MCF 10A (cell line): ENCODE measurements around the gene KCNAB1. TPM values are rescaled to one million over a fixed set of nuclear protein-coding genes. Genes with fewer than 3 reads are reported as not detected.

Experiments used
- BruUV-seq: library from RNA; stranded (reverse); fragments of 400-500 nt; replicated peaks from 2 replicates; lab custom pipeline; 2021; lab: Mats Ljungman, UMichigan
- CTCF ChIA-PET: fragments of 300-600 bp; sonication (Branson Sonifier 250); formaldehyde crosslinking; extraction: SDS; loops from one replicate; lab custom pipeline; 2021; ENCODE audit warnings: antibody characterized with exemption, inconsistent platforms; lab: Yijun Ruan, JAX
- POLR2A ChIA-PET: fragments of 300-600, 350-650 bp; sonication (Branson Sonifier 250); formaldehyde crosslinking; extraction: SDS; loops from one replicate; lab custom pipeline; 2020; ENCODE audit warnings: antibody characterized with exemption, inconsistent platforms; lab: Yijun Ruan, JAX
- DNase-seq: peaks from one replicate; pipeline ENCODE4 v3.0.0-alpha.2; 2018; ENCODE audit not compliant: unreplicated experiment
- H3K27ac Mint-ChIP-seq: one replicate; pipeline ENCODE4 v1.8.0; 2022; ENCODE audit warnings: mild to moderate bottlenecking, low read depth, mixed read lengths; ENCODE audit not compliant: unreplicated experiment
- H3K27me3 Mint-ChIP-seq: one replicate; pipeline ENCODE4 v1.8.0; 2022; ENCODE audit warnings: mixed read lengths; ENCODE audit not compliant: insufficient read depth, unreplicated experiment
- H3K36me3 Mint-ChIP-seq: one replicate; pipeline ENCODE4 v1.8.0; 2022; ENCODE audit warnings: mild to moderate bottlenecking, moderate library complexity, mixed read lengths; ENCODE audit not compliant: insufficient read depth, unreplicated experiment
- H3K4me1 Mint-ChIP-seq: one replicate; pipeline ENCODE4 v1.8.0; 2022; ENCODE audit warnings: mixed read lengths; ENCODE audit not compliant: insufficient read depth, unreplicated experiment
- H3K4me3 Mint-ChIP-seq: one replicate; pipeline ENCODE4 v1.8.0; 2022; ENCODE audit warnings: mild to moderate bottlenecking, moderate library complexity, mixed read lengths; ENCODE audit not compliant: unreplicated experiment
- H3K9me3 Mint-ChIP-seq: one replicate; pipeline ENCODE4 v1.8.0; 2022; ENCODE audit warnings: mixed read lengths; ENCODE audit not compliant: unreplicated experiment
- CTCF ChIP-seq: fragments of 200-600 bp; IDR thresholded peaks from one replicate; pipeline ENCODE4 v1.8.0; 2022; ENCODE audit warnings: antibody characterized with exemption, mild to moderate bottlenecking; ENCODE audit not compliant: unreplicated experiment
- intact Hi-C: fragments of 100-400 bp; cut with micrococcal nuclease; formaldehyde crosslinking; loops from 2 replicates; pipeline ENCODE4 v1.14.1; 2022
- total RNA-seq: library from RNA; stranded (reverse); gene quantifications from 2 replicates; pipeline ENCODE4 v1.2.3, GENCODE V29; 2022

Gene KCNAB1
- total RNA-seq, 1 experiment from 2014 or later, result 0.44 TPM

GRCh38 chr3:156575641-156576040 lies 455.3 kb downstream of the KCNAB1 start:
- ChIA-PET CTCF (no interaction called here), POLR2A (interaction anchor here (0.7 kb wide), 1 partner anchor 96 kb away, joined by 3 read pairs; no protein-coding TSS in a partner anchor)
- no peaks in the 10 kb centered on the region for H3K36me3 Mint-ChIP-seq
- no peak overlapping the region for H3K4me3 Mint-ChIP-seq
- intact Hi-C loops, result no loop called here
- H3K27ac Mint-ChIP-seq, result no peak overlapping the region
- H3K27me3 Mint-ChIP-seq, result peaks cover 11% of the 10 kb centered on the region
- no peak for TF ChIP-seq CTCF
- no peaks in the 10 kb centered on the region for H3K4me1 Mint-ChIP-seq
- no peaks in the 10 kb centered on the region for H3K9me3 Mint-ChIP-seq
- BruUV-seq, result no TSS peak
- no peak for DNase-seq

- CTCF ChIA-PET, result interaction anchor here (1.1 kb wide), 1 partner anchor 97 kb away, joined by 5 read pairs; no protein-coding TSS in a partner anchor
- no peaks in the 10 kb centered on the region for H3K4me1 Mint-ChIP-seq
- H3K27me3 Mint-ChIP-seq, result peaks cover 11% of the 10 kb centered on the region
- DNase-seq, result no peak
- no peak overlapping the region for H3K27ac Mint-ChIP-seq
- no peak for TF ChIP-seq CTCF
- BruUV-seq, result no TSS peak
- H3K9me3 Mint-ChIP-seq, result no peaks in the 10 kb centered on the region
- H3K4me3 Mint-ChIP-seq, result no peak overlapping the region
- intact Hi-C loops, result no loop called here
- H3K36me3 Mint-ChIP-seq, result no peaks in the 10 kb centered on the region
- POLR2A ChIA-PET, result interaction anchor here (0.7 kb wide), 1 partner anchor 96 kb away, joined by 3 read pairs; no protein-coding TSS in a partner anchor
Observed at GRCh38 chr3:156576051-156576450, 455.7 kb downstream of the KCNAB1 start.

DNA sequence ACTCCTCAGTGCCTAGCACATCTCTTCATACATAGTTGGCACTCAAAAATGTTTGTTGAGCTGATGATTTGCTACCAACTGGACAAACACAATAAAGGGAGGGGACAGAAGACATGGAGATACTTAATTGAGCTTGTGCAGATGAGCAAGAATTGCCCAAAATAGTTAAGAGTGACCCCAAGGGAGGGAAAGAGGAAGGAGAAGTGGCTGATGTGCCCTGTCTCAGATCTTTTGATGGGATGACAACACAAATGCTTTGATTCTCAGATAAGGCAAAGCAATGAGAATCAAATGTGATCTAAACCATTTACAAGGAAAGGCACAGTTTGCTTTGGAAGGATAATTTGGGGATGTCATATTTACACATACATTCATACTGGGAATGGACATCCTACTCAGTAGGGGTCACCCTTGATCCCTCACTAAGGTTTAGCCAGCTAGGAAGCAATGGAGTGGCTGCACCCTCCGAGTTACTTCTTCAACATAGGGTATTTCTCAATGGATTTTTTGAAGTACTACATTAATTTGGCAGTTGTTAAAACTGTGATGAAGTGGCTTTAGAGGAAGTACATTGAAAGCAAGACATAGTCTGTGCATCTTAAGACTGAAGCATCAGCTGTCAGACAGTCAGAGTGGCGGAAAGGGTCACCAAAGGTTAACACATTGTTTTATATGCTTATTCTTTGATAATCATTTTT lies 456.4 kb downstream of the KCNAB1 start:
- H3K4me3 Mint-ChIP-seq, result no peak overlapping the region
- ChIA-PET POLR2A (no interaction called here), CTCF (interaction anchor here (0.6 to 1.1 kb wide), 2 partner anchors 97 to 436 kb away, joined by 4 to 5 read pairs; no protein-coding TSS in a partner anchor)
- BruUV-seq, result no TSS peak
- H3K27me3 Mint-ChIP-seq, result peaks cover 11% of the 10 kb centered on the region
- no peak overlapping the region for H3K27ac Mint-ChIP-seq
- intact Hi-C loops, result no loop called here
- no peaks in the 10 kb centered on the region for H3K36me3 Mint-ChIP-seq
- DNase-seq, result peak; percentile 29
- no peaks in the 10 kb centered on the region for H3K9me3 Mint-ChIP-seq
- no peak for TF ChIP-seq CTCF
- H3K4me1 Mint-ChIP-seq, result no peaks in the 10 kb centered on the region

- no peak overlapping the region for H3K27ac Mint-ChIP-seq
- DNase-seq, result no peak
- H3K4me3 Mint-ChIP-seq, result no peak overlapping the region
- no peaks in the 10 kb centered on the region for H3K4me1 Mint-ChIP-seq
- BruUV-seq, result no TSS peak
- intact Hi-C loops, result no loop called here
- ChIA-PET CTCF (no interaction called here), POLR2A (interaction anchor here (2.1 kb wide), 1 partner anchor 23 kb away, joined by 7 read pairs; the partner anchor contains the start of gene SSR3)
- TF ChIP-seq CTCF, result no peak
- H3K27me3 Mint-ChIP-seq, result peaks cover 11% of the 10 kb centered on the region
- H3K9me3 Mint-ChIP-seq, result no peaks in the 10 kb centered on the region
- no peaks in the 10 kb centered on the region for H3K36me3 Mint-ChIP-seq
Observed at GRCh38 chr3:156577736-156578135, 457.4 kb downstream of the KCNAB1 start.
